Measurements from ENCODE around the gene NKTR.

NKTR gene

DNA sequence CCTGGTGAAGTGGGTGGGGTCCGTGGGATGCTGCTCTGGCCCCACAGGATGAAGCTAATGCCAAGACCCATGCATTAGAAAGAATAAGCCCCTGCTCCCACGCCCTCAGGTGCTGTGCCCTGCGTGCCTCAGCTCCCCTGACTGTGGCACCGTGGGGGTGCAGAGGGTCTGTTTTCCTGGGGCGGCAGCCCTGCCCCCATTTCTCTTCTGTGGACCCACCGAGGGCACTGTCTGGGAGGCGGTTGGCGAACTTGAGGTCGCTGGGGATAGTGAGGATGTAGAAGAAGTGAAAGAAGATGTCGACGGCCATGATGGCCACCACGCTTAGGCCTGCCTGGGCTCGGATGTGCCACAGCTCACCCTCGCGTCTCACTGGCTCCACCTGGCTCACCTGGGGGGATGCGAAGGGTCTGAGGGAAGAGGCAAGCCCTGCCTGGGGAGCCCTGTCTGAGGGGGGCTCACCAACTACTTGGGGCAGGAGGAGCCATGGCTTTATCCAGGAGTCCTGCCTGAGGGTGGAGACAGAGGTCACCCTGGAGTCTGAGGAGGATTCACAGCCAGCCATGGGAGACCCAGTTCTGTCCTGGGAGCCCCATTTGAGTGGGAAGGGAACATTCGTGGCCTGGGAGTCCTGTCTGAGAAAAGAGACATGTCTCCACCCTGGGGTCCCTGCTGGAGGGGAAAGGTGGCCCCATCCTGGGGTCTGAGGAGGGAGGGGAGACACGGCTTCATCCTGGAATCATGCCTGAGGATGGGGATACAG, 97.0 kb downstream of the NKTR start:
- DNase-seq = no peak

Measured in SHP77 (cell line).